ENCODE results near the gene UROS.

DNA sequence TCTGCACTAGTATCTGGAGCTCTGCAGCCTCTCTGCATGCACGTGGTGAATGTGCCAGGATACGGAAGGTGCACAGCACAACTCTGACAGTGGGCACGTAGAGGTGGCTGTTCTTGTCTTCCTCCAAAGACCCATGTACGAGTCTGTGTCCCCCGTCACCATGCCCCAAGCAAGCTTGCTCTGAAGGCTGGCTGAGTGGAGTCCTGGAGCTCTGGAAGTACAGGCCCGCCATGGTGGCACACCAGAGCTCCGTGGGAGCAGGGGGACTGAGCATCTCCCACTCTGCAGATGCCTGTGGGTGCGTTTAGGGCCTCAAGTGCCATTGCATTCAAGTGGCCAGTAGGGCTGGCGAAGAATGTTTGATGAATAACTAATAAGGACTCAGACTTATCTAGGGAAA lies 17.3 kb upstream of the UROS start:
- TF ChIP-seq EP300 (IDR thresholded peaks at IDR 0.05) = no peak
- TF ChIP-seq CTCF (IDR thresholded peaks at IDR 0.05) = no peak
